NCI-H146 (cell line): Measurements from ENCODE around the gene DCUN1D3.

Experiments
- DNase-seq: peaks from one replicate; lab custom pipeline; 2025; lab: John Stamatoyannopoulos, UW

The DCUN1D3 gene

GRCh38 chr16:20822521-20823325, 77.4 kb downstream of the DCUN1D3 start:
- DNase-seq: no peak

GRCh38 chr16:20821682-20822081, 78.5 kb downstream of the DCUN1D3 start:
- DNase-seq: no peak

GRCh38 chr16:20818929-20819585, 81.1 kb downstream of the DCUN1D3 start:
- DNase-seq: no peak

GRCh38 chr16:20814784-20815183, 85.4 kb downstream of the DCUN1D3 start:
- no peak for DNase-seq

- no peak for DNase-seq
Observed at GRCh38 chr16:20812510-20812909, 87.6 kb downstream of the DCUN1D3 start.

- no peak for DNase-seq
Observed at GRCh38 chr16:20811889-20812439, 88.2 kb downstream of the DCUN1D3 start.

- no peak for DNase-seq
Observed at GRCh38 chr16:20807862-20808261, 92.3 kb downstream of the DCUN1D3 start.

GRCh38 chr16:20806168-20807050, 93.7 kb downstream of the DCUN1D3 start, which contains the start of the genes ERI2 and REXO5:
Gene ERI2 (minus strand): TSS chr16:20806472. CDS start chr16:20806430, 42 bp downstream.
Gene REXO5 (plus strand): TSS chr16:20806527. CDS start chr16:20806954, 427 bp downstream.
- DNase-seq: peak; percentile 99

GRCh38 chr16:20805684-20806167, 94.4 kb downstream of the DCUN1D3 start:
- peak; percentile 68 for DNase-seq
